ENCODE data around the gene SLC6A1. TPM values are rescaled to one million over a fixed set of nuclear protein-coding genes. Genes with fewer than 3 reads are reported as not detected.

SLC6A1 gene
- total and polyA plus RNA-seq, 2 of the 8 experiments (the other 6 are each of a cell fraction or from before 2014, with no cell fraction given): 0.30 to 0.63 TPM

DNA sequence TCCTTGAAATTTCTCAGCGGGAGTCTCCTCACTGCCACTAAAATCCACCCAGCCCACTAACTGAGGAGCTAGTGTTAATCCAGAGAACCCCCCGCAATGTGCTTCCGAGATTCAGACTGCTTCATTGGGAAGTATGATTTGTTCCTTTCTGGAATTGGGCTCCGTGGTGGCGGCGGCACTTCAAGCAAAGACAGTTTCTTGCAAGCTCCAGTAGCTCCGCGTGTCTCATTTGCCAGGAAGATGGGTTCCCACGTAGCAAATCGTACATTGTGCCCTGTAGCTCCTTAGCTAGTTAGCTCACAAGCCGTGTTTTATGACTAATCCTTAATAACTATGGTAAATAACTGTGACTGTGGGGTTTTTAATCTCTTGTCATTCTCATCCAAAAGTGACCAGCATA lies 45.4 kb downstream of the SLC6A1 start:
- H3K14ac ChIP-seq (ENCODE audit: insufficient read length): no peak overlapping the region
- POLR2A ChIA-PET (ENCODE audit: partially characterized antibody): no interaction called here
- CTCF ChIA-PET (ENCODE audit: partially characterized antibody): interaction anchor here (0.6 to 4.4 kb wide), 6 partner anchors 15 to 129 kb away, joined by 3 to 26 read pairs (median 4); no protein-coding TSS in a partner anchor
- no peaks in the 10 kb centered on the region for H4K20me1 ChIP-seq (replicated peaks in 1 of 2; ENCODE audit: control insufficient read depth in 1 of 2, insufficient read depth in 2 of 2, low read length in 2 of 2)
- H3K4me2 ChIP-seq (ENCODE audit: insufficient read depth in 1 of 2, low read depth in 2 of 2, low read length in 2 of 2): no peak overlapping the region
- DNase-seq (ENCODE audit: low read depth in 1 of 2, low spot score in 2 of 2): no peak
- no peak overlapping the region for H4K8ac ChIP-seq (ENCODE audit: extremely low read depth, insufficient read depth, low read length)
- H3K4ac ChIP-seq (replicated peaks; ENCODE audit: insufficient read length, low read depth, low read length): no peak overlapping the region
- H2AFZ ChIP-seq (ENCODE audit: low read length): no peak overlapping the region
- no peak overlapping the region for H2BK15ac ChIP-seq (ENCODE audit: low read length)
- H3K56ac ChIP-seq (replicated peaks; ENCODE audit: insufficient read length, low read depth, low read length): no peak overlapping the region
- no peak overlapping the region for H2BK20ac ChIP-seq (ENCODE audit: low read length)
- no peak for FAIRE-seq
- no peak overlapping the region for H3K23ac ChIP-seq (ENCODE audit: insufficient read length)
- H3K23me2 ChIP-seq (ENCODE audit: low read depth, low read length): no peaks in the 10 kb centered on the region
- 90% methylated on average over 11 of the region's 11 CpGs; no CpG with 5 or more reads in 1 of the 2 experiments for WGBS, 2 experiments (ENCODE audit: extremely low coverage in 1 of 2, insufficient coverage in 1 of 2, insufficient read length in 1 of 2, insufficient replicate concordance in 2 of 2, low coverage in 1 of 2, low lambda C conversion rate in 2 of 2, missing lambda C conversion rate in 1 of 2)
- no peak for TF ChIP-seq TEAD4 (IDR thresholded peaks at IDR 0.05; ENCODE audit: low read depth, low read length)
- TF ChIP-seq SP1 (IDR thresholded peaks at IDR 0.05; ENCODE audit: low read depth, low read length): no peak
- no peak for TF ChIP-seq POLR2AphosphoS5 (IDR thresholded peaks at IDR 0.05; ENCODE audit: low read depth, low read length)
- no peak for TF ChIP-seq PHF8 (conservative IDR thresholded peaks at IDR 0.05; ENCODE audit: low read depth, low read length)
- no peak for TF ChIP-seq YY1 (IDR thresholded peaks at IDR 0.05; ENCODE audit: low read depth, low read length)
- TF ChIP-seq RNF2 (IDR thresholded peaks at IDR 0.05; ENCODE audit: borderline replicate concordance, low read depth, low read length, missing control alignments, poor library complexity, severe bottlenecking): no peak
- no peak for TF ChIP-seq TAF1 (IDR thresholded peaks at IDR 0.05; ENCODE audit: low read depth, low read length)
- TF ChIP-seq RAD21 (IDR thresholded peaks at IDR 0.05 in 1 of 2, conservative IDR thresholded peaks at IDR 0.05 in 1 of 2; ENCODE audit: low read depth in 2 of 2, low read length in 2 of 2): no peak
- no peak for TF ChIP-seq POLR2A (IDR thresholded peaks at IDR 0.05; ENCODE audit: control extremely low read depth in 1 of 2, low read depth in 2 of 2, low read length in 2 of 2)
- no peak for TF ChIP-seq KDM5A (IDR thresholded peaks at IDR 0.05; ENCODE audit: low read length)
- no peak for TF ChIP-seq CTBP2 (IDR thresholded peaks at IDR 0.05; ENCODE audit: borderline replicate concordance, insufficient read depth, insufficient read length, low read length)
- TF ChIP-seq CBX5 (IDR thresholded peaks at IDR 0.05; ENCODE audit: low read depth, low read length): no peak
- TF ChIP-seq CHD2 (IDR thresholded peaks at IDR 0.05; ENCODE audit: low read length): no peak
- H3K79me2 ChIP-seq (ENCODE audit: control insufficient read depth in 1 of 2, insufficient read depth in 2 of 2, low read length in 2 of 2): no peaks in the 10 kb centered on the region
- no peak overlapping the region for H3K4me3 ChIP-seq (ENCODE audit: extremely low read depth in 1 of 4, insufficient read depth in 2 of 4, low read depth in 3 of 4, low read length in 4 of 4)
- no peak overlapping the region for H2BK120ac ChIP-seq (replicated peaks; ENCODE audit: low read depth, low read length)
- H3K9ac ChIP-seq (replicated peaks in 1 of 4; ENCODE audit: extremely low read depth in 1 of 4, low read depth in 3 of 4, low read length in 3 of 4): no peak overlapping the region
- no peak overlapping the region for H2BK12ac ChIP-seq (ENCODE audit: low read depth, low read length)
- H4K91ac ChIP-seq (replicated peaks; ENCODE audit: insufficient read length, low read length): no peak overlapping the region
- H3K27ac ChIP-seq (ENCODE audit: low read depth, low read length): no peak overlapping the region
- no peak overlapping the region for H4K5ac ChIP-seq (ENCODE audit: insufficient read length, low read depth, low read length)
- no peaks in the 10 kb centered on the region for H3K9me3 ChIP-seq (ENCODE audit: insufficient read depth in 2 of 2, low read depth in 1 of 2, low read length in 1 of 2)
- H3K36me3 ChIP-seq (ENCODE audit: control insufficient read depth in 2 of 4, insufficient read depth in 4 of 4, low read length in 3 of 4): no peaks in the 10 kb centered on the region
- H3K4me1 ChIP-seq (replicated peaks in 1 of 4; ENCODE audit: control insufficient read depth in 3 of 4, insufficient read depth in 4 of 4, low read length in 3 of 4): no peaks in the 10 kb centered on the region
- no peaks in the 10 kb centered on the region for H3K27me3 ChIP-seq (replicated peaks in 1 of 4; ENCODE audit: control insufficient read depth in 3 of 4, extremely low read depth in 1 of 4, insufficient read depth in 3 of 4, low read length in 3 of 4)
- H2AK5ac ChIP-seq (ENCODE audit: low read depth, low read length): no peak overlapping the region
- no peak overlapping the region for H3K18ac ChIP-seq (ENCODE audit: extremely low read depth, low read length)
- H3K79me1 ChIP-seq (ENCODE audit: low read depth, low read length): no peaks in the 10 kb centered on the region
- no peak overlapping the region for H2BK5ac ChIP-seq (ENCODE audit: low read depth, low read length)

Measured in H1 (cell line).